Thyroid gland (tissue), 4 donors: Measurements from ENCODE around the gene MAMLD1.

Experiments used
- POLR2A ChIP-seq, 2 donors: fragments of 450-650 bp; IDR thresholded peaks; one replicate each; pipeline ENCODE4 v1.6.1; 2017; ENCODE audit warnings: antibody characterized with exemption in 2 of 2, mild to moderate bottlenecking in 2 of 2, moderate library complexity in 1 of 2
- TF ChIP-seq, protein P1 (sequence below), 6 experiments: fragments of 200-600 bp in 3 of 6; fragments of 450-650 bp in 3 of 6; sonication (generic) in 3 of 6; IDR thresholded peaks; one replicate each; pipeline ENCODE4 v1.5.1; 2016 to 2019; ENCODE audit warnings: antibody characterized with exemption in 6 of 6, mild to moderate bottlenecking in 2 of 6, inconsistent platforms in 1 of 6, moderate library complexity in 1 of 6

DNA sequence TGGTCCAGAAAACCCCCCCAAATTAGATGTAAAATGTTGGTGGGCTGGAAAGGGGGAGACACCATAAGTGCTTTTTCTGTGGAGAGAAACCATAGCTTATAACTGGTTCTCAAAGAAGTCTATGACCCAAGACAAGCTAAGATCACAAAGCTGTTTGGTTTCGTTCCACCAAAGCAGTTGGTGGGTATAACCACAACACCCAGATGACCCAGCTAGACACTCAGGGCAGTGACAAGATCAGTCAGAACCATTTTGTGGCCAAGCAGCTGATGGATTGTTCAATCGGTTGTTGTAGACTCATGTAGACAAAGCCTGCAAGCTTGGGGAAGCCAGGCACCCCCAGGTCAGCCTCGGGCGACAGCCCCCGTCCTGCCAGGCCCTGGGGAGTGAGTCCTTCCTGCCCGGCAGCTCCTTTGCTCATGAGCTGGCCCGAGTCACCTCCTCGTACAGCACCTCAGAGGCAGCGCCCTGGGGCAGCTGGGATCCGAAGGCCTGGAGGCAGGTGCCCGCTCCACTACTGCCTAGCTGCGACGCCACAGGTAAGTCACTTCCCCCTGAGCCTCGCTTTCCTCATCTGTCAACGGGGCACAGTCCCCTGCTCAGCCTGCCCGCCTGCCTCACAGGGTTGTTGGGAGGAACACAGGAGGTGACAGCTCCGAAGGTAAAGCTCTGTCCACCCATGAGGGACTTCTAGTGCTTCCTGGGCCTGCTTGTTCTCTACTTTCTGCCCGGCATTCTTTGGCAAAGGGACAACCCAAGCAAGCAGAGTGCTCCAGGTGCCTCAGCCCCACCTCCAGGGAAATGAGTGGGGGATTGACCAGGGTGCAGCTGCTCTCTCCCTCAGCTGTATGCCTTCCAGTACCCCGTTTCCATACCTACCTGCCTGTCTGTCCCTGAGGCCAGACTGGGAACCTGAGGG lies 140.1 kb downstream of the MAMLD1 start:
- TF ChIP-seq, protein P1, sequence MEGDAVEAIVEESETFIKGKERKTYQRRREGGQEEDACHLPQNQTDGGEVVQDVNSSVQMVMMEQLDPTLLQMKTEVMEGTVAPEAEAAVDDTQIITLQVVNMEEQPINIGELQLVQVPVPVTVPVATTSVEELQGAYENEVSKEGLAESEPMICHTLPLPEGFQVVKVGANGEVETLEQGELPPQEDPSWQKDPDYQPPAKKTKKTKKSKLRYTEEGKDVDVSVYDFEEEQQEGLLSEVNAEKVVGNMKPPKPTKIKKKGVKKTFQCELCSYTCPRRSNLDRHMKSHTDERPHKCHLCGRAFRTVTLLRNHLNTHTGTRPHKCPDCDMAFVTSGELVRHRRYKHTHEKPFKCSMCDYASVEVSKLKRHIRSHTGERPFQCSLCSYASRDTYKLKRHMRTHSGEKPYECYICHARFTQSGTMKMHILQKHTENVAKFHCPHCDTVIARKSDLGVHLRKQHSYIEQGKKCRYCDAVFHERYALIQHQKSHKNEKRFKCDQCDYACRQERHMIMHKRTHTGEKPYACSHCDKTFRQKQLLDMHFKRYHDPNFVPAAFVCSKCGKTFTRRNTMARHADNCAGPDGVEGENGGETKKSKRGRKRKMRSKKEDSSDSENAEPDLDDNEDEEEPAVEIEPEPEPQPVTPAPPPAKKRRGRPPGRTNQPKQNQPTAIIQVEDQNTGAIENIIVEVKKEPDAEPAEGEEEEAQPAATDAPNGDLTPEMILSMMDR (IDR thresholded peaks at IDR 0.05) = no peak
- no peak for TF ChIP-seq POLR2A (IDR thresholded peaks at IDR 0.05)
